GM12864 (cell line): ENCODE results near the gene PRICKLE2.

Experiments used
- DNase-seq: peaks from one replicate; pipeline ENCODE4 v3.0.0-alpha.2; 2011; ENCODE audit warnings: low read depth
- H3K4me3 ChIP-seq: 2 replicates; pipeline ENCODE4 v1.5.1; 2011; ENCODE audit warnings: mild to moderate bottlenecking, low read depth, low read length, control low read depth
- TF ChIP-seq, protein P1 (sequence below): IDR thresholded peaks from 2 replicates; pipeline ENCODE4 v1.5.1; 2011; ENCODE audit warnings: low read depth, mild to moderate bottlenecking, moderate library complexity, low read length, control low read depth, inconsistent platforms; ENCODE audit errors: missing control alignments

Gene PRICKLE2

DNA sequence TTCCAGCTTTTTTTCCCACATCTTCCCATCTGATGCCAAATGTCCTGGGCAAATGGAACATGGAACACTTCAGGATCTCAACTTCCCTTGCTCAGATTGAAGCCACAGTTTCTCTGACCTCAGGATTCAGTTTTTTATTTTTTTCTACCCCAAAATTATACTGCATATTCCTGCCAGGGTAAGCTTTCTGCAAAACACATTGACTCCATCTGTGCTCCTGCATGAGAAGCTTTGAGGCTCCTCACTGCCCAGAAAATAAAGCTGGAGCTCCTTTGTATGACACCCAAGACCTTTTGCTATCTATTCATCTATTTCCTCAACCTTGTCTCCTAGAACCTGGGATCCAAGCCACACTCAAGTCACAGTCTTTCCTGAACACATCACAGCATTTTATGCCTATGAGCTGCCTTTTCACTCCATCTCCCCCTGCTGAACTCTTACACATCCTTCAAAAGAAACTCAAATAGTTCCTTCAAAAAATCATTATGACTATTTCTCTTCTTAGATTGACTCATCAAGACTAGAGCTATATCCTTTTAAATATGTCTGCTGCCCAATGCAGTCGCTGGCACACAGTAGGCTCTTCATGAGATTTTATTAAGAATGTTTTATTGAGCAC is 144.5 kb downstream of the PRICKLE2 start:
- TF ChIP-seq, protein P1, sequence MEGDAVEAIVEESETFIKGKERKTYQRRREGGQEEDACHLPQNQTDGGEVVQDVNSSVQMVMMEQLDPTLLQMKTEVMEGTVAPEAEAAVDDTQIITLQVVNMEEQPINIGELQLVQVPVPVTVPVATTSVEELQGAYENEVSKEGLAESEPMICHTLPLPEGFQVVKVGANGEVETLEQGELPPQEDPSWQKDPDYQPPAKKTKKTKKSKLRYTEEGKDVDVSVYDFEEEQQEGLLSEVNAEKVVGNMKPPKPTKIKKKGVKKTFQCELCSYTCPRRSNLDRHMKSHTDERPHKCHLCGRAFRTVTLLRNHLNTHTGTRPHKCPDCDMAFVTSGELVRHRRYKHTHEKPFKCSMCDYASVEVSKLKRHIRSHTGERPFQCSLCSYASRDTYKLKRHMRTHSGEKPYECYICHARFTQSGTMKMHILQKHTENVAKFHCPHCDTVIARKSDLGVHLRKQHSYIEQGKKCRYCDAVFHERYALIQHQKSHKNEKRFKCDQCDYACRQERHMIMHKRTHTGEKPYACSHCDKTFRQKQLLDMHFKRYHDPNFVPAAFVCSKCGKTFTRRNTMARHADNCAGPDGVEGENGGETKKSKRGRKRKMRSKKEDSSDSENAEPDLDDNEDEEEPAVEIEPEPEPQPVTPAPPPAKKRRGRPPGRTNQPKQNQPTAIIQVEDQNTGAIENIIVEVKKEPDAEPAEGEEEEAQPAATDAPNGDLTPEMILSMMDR = no peak
- H3K4me3 ChIP-seq = no peak overlapping the region
- DNase-seq = no peak

DNA sequence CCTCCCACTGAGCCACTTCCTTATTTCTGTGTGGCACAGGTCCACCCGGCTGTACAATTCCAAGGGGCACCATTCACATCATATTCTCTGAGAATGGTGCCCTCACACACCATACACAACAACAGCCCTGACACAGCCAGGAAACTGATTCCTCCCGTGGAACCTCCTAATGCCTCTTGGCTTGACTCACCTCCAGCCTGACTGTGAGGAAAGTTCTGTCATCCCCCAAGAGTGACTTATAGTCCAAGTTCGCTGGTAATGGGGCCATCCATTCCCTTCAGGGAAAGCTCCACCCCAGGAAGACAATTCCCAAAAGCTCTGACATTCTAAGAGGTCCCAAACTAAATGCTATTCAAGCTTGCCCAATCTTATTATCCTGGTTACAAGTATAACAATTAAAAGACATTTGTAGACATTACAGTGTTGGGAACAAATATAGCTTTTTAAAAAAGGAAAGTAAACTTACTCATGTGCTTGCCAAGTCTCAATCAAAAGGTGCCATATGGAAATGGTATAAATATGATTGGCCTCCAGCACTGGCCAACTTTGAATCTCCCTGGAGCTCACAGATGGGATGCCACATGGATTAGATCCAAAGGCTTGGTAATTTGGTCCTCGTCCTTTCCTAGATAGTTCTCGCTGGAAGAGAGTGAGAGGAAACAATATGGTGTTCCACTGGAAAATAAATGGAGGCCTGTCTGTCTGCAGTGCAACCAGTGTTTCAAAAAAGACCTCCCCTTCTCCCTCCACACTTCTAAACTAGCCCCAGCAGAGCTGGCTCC is 145.7 kb downstream of the PRICKLE2 start:
- TF ChIP-seq, protein P1 = no peak
- H3K4me3 ChIP-seq = no peak overlapping the region
- no peak for DNase-seq

DNA sequence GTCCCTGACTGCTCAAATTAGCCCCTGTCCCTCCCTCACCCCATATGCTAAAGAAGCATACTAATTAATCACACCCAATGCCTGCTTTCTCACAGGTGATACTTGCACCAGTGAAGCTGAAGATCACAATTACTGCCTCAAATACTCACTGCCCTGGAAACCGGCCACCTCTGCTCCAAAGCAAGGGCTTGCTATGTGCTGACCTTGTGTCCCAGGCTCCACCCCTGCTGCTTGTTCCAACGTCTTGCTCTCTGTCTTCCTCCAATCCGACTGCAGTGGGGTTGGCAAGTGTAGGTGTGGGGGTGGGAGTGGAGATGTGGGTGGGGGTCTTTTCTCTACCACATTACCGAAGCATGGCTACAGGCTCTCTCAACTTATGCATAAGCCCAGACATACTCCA is 146.3 kb downstream of the PRICKLE2 start:
- no peak for DNase-seq
- TF ChIP-seq, protein P1 = no peak
- no peak overlapping the region for H3K4me3 ChIP-seq

DNA sequence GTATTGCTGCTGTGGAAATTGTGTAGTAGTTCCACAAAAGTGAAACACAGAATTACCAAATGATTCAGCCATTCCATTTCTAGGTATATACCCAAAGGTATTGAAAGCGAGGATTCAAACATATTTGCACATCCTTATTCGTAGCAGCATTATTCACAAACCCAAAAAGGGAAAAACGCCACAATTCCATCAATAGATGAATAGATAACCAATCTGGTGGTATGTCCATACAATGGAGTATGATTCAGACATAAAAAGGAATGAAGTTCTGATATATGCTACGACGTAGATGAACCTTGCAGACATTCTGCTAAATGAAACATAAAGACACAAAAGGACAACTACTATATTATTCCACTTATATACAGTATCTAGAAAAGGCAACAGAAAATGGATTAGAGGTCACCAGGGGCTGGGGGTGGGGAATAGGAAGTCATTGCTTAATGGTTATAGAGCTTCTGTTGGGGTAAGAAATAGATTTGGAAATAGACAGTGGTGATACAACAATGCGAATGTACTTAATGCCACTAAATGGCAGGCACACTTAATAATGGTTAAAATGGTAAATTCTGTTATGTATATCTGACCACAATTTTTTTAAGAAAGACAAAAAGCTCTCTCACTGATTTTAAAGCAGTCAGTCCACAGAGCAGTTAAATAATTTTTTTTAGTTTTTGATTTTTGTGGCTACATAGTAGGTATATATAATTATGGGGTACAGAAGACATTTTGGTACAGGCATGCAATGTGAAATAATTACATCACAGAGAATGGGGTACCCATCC is 150.2 kb downstream of the PRICKLE2 start:
- no peak overlapping the region for H3K4me3 ChIP-seq
- DNase-seq = no peak
- TF ChIP-seq, protein P1 = no peak

DNA sequence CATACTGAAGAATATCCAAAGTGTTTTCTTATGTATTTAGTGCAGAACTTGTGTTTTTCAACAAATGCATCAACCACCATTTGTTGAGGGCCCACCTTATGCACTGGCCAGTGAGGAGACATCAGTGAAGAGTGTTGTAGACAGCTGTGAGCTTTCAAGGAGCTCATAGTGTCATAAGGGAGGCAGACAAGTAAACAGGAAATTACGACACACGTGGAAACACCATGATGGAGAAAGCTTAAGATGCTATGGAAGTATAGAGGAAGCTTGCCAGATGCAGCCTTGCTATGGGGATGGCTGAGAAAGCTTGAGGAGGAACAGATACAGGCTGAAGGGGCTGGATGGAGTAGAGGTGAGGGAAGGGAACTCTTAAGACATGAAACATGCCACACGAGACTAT is 151.2 kb downstream of the PRICKLE2 start:
- H3K4me3 ChIP-seq = no peak overlapping the region
- no peak for DNase-seq
- TF ChIP-seq, protein P1 = peak; percentile 1

DNA sequence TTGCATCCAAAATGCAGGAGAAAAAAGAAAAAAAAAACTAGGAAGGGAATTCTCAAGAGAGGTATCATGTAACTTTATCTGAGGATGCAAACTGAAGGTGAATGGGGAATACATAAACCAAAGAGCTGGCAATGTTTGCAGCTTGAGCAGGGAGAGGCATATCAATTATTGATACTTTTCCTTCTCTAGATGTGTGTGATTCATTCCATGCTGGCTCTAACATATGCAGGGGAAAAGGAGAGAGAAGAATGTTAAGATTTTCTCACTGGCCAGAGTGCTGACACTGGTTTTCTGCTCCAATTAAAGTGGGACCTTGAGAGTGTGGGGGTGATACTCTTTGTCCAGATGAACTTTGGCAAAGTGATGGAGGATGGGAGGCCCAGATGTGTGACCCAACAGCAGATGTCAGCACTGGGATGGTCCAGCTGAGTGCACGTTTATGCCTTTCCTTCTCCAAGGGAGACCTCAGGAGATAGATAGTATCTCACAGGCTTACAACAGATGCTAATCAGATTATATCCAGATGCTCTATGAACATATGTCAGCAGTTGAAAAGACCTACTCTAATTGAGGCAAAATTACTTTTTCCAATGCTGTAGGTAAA is 152.0 kb downstream of the PRICKLE2 start:
- DNase-seq = no peak
- H3K4me3 ChIP-seq = no peak overlapping the region
- TF ChIP-seq, protein P1 = no peak
